NCI-H748 (cell line): Measurements from ENCODE around the gene TMEM30A.

Experiments used
- DNase-seq: peaks from one replicate; lab custom pipeline; 2025; ENCODE audit not compliant: unreplicated experiment; lab: John Stamatoyannopoulos, UW

TMEM30A gene

DNA sequence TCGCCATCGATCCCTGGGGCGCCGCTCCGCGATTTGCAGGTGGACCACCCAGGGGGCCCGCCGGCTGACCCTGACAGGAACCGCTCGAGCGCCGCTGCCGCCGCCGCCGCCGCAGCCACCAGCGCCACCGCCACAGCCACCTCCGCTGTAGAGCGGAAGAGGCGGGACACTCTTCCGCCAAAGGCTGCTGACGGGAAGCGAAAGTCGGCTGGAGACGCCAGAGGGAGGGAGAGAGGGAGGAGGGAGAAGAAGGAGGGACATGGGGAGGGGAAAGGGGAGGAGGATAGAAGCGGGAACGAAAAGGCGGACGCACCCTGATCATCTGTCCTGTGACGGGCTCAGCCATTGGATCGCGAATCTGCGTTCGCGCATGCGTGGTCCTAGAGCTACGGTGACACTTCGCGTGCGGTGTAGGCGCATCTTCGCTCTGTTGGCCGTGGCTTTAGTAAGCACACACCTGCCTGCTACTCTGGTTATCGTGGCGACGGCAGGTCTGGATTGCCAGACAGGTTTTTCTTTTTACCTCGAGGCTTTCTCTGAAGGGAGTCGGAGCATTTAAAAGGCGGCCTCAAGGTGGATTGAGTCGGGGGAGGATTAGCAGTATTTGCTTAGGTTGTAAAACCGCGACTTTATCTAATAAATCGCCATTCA, at the start of gene TMEM30A:
Gene TMEM30A (minus strand): TSS at position 161 of the 651 bp plus-strand sequence. CDS start 154 bp downstream, at position 7.
- peak; percentile 99 for DNase-seq

DNA sequence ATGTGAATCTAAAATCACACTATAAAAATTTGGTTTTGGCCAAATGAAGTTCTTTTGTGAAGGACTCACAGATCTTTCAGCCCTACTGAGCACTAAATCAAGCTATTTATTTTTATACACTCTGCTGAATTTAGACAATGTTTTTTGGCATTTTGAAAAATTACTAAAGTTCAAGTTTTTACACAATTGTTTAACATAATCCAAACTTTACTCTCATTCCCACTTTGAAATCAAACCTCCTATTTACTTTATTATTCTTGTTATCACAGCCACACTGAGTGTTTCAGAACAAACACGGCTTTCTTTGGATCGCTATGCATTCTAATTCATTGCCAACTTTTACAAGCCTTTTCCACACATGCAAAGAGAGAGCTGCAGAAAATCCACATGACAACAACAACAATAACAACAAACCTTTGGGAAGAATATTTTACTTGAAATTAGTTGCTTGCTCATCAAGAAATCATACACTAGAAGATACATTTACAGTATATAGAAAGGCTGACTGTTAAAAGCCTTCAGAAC, 49.1 kb upstream of the TMEM30A start:
- DNase-seq = no peak

DNA sequence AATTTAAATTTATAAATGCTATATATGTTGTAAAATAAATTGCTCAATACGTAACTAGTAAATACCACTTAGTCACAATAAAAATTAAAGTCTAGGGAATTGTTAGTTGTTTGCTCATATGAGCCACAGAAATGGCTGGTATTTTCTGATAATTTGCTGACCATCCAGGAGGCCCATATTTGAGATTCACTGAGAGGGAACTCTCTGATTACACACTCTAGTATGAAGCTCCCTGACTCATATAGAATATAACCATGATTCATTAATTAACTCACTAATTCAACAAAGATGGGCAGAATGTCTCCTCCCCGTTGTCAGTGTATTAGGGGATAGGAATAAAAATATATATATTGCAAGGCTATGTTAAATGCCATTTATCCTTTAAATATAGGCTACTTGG, 46.6 kb upstream of the TMEM30A start:
- DNase-seq = no peak

DNA sequence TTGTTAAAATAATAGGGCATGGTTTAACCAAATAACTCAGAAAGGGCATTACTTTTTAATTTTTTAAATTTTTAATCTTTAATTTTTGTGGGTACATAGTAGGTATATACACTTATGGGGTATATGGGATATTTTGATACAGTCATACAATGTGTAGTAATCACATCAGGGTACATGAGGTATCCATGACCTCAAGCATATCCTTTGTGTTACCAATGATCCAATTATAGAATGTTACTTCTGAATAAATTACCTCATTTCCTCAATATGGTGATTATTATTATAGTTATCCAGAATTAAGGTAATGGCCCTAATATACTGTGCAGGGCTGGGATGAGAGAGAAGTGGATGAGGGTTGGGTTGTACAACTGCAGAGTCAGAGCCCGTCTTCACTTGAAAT, 45.1 kb upstream of the TMEM30A start:
- DNase-seq = no peak

DNA sequence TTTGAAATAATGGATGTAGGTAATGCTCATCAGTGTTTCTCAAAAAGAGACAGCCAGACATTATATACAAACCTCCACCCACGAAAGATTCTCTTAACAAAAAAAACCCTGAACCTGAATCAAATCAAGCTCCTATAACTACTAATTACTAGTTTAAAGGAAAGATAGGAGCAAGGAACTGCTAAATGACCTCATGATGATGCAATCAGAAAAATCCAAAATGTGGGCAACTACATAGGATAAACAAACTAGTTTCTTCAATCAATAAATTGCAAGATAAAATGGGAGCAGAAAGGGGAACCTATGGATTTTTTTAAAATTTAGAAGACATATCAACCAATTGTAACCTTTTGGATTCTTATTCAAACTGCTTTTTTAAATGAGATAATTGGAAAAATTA, 43.2 kb upstream of the TMEM30A start:
- no peak for DNase-seq

DNA sequence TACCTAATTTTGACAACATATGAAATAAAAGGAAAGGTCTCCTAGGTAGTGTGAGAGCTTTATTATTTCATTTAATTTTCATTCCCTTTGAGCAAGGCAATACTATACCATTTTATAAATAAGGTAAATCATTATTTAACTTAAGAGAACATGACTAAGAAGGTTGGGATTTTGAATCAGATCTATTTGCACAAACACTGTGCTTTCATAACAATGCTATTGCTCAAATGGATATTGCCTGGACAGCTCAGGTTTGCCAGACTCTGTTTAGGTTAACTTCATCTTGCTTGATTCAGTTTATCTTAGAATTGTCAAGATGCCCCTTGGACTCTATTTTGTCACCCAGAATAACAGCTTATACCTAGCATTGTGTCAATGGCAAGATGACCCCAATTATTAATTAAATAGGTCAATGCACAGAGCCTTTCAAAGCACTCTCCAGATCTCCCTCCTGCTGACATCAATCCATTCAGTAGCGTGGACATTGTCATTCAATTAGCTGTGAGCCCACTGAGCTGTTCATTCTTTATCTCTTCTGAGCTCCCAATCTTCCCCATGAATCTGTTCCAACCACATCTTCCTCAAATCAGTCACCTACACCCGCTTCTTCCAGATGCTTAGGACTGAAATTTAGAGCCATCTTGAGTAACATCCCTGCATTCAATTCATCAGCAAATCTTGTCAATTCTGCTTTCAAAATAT, 42.1 kb upstream of the TMEM30A start:
- peak; percentile 10 for DNase-seq

DNA sequence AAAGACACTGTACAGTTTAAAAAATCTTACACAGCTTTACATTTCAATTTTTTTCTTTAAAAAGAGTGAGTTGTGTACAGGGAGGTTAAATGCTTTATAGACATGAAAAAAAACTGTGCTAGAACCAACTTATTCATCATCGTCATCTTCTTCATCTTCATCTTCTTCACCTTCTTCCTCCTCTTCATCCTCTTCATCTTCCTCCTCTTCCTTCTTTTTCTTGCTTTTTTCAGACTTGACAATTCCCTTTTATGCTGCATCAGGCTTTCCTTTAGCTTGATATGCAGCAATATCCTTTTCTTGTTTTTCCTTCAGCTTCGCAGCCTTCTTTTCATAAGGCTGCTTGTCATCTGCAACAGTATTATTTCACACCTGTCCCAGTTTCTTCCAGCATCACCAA, 34.3 kb upstream of the TMEM30A start:
- DNase-seq = no peak

DNA sequence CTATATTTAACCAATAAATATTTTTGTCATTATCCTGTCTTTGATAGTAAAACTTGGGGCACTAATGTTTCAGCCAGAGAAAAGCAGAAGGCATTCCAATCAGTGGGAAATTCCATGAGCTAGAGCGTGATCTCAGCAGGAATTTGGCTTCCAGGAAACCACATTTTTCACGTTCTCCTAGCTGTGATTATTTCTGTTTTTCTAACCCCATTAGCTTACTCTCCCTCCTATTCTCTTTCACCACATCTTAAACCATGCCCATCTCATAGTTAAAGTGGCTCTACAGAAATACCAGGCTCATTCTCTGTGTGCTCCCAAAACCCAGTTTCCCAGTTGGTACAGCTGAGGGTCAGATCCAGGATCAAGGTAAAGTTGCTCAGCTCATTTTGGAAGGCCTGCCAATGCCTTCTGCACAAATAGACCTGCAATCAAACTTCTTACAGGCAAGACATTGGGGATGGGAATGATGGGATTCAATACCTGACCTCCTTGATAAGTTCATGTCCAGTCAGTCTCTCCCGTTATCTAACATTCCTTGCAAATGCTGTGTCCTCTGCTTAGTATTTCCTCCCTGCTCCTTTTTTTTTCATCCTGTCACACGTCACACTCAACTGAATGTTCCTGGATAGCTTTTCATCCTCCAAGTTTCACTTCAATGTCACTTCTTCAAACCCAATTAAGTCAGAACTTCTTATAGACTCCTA, 33.1 kb upstream of the TMEM30A start:
- no peak for DNase-seq

DNA sequence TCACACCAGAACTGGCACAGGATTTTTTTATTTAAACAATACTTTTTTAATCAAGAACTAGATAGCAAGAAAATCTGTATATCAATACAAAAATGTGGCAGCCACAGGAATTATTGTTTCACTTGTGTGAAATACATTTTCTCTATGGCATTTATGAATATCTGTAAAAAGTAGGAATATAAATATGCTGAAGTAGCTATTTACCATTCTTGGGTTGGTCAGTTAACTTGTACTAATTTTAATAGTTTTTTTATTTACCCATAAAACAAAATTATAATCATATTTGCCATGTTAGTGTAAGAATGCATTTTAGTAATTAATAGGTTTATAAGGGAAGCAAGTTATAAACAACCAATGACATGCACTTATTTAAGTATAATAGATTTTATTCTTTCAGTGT, 31.4 kb upstream of the TMEM30A start:
- DNase-seq = no peak

DNA sequence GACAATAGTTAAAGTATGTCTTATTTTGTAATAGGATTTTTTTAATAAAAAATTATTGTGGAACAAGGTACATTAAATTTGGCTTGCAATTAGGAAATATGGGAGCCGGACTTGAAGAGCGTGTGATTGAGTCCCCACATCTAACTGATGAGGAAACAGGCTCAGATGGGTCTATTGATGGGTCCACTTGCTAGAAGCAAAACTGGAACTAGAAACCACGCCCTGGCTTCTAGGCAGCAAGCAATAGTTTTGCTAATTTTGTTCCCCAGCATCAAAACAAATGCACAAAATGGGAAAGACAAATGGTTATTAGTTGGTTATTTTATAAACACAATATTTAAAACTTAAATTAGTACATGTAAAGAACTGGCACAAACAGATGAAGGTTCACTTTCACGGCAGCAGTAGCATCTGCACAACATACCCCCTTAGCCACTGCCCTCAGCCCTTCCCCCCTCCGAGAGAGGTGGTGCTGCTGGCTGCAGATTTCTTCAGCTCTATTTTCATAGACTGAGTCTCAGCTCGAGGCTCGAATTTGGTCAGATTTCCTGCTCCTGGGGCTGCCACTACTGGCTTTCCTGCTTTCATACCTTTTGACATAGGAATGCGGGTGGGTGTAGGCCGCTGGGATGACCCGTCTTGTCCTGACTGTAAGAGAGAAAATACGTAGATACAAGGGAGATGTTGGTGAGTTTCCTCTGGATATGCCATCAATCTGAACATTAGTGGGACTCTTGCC, 23.8 kb upstream of the TMEM30A start:
- DNase-seq = no peak

DNA sequence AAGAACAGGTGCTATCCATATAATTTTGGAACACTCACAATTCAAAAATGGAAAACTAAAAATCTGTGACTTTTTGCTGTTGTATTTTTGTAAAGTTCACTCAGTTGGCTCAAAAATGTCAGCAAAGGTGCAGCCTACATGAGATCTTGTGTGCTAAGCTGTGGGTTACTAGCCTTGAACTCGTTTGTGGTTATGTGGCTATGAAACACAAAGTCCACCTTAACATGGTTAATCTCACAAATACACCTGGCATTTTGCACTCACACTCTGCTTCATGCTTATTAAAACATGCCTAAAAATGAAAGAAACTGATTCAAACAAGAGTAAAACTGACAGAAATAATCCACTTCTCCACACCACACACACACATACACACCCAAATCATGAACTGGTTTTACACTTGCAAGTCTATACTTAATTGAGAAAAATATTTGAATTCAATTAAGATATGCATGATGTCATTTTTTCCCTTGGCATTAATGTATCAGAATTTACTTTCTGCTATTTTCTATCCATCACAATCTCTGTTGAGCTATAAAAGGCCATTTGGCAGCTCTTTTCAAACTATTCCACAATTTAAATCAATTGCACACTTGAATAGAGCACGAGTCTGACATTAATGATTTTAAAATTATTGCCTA, 22.9 kb upstream of the TMEM30A start:
- DNase-seq = no peak

DNA sequence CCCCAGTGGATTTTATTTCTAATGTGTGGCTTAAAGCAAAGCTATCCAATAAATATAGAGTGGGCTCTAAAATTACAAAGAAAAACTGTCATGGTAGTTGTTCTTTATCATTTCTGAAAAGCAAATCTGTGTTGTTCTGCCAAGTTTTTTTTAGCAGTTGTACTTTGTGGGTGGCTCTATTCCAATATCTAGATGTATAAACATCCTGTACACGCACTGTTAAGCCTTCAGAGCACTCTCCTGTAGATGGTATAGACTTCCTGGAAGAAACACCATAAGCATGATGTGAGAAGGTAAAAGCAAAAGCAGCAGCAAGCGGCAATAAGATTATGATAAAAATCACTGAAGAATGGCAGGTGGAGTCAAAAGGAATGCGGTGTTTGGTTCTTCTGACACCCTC, 21.5 kb upstream of the TMEM30A start:
- no peak for DNase-seq

DNA sequence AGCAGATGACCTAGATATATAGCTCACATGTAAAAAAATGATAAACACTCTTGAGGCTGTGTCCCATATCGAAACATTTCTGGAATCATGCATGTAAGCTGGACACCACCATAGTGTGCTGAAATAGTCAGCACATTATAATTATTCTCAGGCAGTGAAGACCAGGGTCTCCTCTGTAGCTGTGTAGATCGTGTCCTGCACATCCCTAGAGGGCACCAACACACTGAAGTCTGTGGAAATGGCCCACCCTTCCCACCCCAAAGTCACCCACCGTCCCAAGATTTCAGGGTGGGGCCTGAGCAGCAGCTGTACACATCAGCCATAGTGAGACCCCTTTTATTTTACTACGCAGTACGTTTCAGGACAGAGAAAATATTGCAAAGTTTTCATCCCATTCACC, 21.0 kb upstream of the TMEM30A start:
- no peak for DNase-seq

DNA sequence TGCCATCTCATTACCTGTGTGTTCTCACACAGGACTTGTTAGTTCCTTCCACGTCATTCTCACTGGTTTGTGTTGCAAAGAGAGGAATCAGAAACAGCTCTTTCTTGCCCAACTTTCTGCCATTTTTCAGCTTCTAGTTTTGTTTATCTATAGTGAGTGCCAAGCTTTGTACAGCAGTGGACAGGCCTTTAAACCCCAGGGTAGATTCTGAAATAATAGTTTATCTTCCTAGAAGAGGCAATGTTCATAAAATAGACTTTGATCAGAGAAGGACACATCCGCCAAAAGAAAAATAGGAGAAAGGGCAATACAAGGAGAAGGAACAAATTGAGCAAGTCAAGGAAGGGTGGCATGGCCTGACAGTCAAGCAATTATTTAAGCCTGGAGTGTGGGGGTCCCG, 17.7 kb upstream of the TMEM30A start:
- no peak for DNase-seq

DNA sequence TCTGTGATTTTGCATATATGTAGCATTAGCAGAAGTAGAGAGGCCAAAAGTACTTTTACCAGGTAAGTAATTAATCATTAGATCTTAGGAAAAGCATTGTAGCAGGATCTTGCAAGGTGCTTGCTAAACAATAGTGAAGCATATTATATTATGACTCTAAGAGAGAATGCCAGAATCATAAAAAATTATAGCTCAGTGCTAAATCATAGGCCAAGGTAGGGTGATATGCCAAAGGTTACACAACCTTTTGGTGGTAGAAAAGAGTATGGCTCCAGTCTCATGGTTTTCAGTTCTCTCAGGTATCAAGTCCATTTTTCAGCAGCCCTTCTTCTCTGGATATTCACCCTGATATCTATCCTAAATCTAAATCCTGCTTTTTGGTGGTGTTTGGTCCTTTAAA, 16.9 kb upstream of the TMEM30A start:
- no peak for DNase-seq

DNA sequence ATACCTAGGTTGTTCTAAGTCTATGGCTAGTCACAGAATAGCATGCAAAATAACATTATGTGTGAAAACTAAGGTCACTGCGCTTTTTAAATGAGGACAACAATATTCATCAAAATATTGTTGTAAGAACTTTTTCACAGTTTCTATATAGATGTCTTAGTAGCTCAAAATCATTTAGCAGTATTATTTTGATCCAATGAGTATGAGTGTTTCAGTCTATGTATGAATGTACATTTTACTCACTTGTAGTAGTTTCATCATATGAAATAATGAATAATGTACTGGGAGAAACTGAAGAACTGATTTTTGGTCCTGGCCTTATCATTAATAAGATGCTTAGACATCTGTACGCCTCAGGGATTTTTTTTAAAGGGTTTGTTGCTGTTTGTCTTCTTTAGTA, 16.5 kb upstream of the TMEM30A start:
- DNase-seq = no peak

DNA sequence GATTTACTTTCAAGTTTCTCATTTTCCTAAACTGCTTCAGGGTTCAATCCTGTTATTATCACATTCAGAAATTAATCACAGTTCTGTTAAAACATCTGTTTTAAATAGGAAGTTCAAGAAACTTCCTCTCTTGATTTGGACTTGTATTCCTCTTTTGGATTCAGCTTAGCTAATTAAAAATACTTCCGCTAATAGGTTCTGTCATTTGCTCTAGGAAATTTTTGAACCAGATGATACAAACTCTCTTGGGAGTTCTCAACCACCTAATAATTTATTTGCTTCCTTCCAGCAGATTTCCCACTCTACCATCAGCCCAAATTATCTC, 15.9 kb upstream of the TMEM30A start:
- no peak for DNase-seq

DNA sequence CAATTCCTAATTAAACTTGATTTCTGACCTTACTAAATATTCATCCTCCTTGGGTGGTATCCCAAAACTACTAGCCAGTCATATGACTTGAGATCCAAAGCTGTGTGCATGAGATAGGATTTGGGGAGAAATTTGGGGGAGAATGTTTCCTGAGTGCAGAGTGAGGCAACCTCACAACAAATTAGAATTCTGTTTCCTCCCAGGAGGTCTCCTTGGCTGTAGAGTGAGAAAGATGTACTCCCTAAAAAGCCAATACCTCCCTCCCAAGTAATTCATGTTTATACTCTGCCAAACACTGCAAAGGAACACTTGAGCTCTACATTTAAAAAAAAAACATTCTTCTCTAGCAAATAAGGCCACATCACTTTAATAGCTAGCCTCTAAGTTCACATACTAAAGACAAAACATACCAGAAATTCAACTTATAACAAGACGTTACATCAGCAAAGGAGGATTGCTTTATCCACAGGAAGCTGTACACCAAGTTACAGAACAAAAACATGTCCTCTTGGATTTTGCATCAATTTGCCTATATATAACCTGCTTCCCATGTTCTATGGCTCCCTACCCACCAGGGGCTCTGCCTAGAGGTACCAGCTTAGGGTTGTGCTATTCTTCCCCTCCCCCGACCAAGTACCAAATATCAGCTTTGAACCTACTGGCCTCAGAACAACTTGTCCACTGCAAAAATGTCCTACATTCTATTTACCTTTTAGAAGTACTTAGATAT, 15.4 kb upstream of the TMEM30A start:
- no peak for DNase-seq

DNA sequence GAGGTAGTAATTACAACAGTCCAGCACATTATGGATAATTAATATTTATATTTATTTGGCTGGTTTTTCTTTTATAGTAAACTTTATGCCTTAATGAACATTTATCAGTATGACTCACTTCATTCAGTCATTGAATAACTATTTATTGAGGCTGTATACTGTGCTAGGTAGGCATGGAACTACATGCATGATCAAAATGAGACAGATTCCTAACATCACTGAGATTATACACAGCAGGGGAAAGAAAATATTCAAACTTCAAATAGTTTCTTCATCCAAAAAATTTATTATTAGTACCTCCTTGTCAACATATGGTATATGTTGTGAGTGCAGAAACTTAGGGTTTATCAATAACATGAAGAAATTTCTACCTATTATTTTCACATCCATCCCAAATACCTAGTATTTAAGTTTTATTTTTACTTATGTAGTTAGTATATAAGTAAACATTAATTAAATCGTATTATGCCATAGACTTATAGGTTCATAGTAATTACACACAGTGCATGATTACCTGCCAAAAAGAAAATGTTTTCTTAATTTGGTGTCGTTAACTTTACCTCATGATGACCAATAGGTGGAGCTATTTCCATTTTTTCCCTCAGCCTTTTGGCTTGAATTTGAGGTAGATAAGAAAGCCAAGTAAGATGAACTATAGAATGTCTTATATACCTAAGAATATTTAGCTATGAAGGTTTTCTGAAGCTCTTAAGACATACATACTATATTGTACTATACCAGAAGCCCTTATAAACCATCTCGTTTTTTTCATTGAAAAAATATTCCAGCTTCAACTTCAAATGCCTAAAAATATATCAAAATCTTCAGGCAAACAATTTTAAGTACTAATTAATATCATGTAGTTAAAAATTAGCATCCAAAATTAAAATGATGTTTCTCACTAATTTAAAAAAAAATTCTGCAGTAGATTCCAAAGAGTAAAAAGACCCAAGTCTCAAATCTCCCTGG, 12.5 kb upstream of the TMEM30A start:
- DNase-seq = peak; percentile 66
